ENCODE results near the gene CECR2. TPM values are rescaled to one million over a fixed set of nuclear protein-coding genes. Genes with fewer than 3 reads are reported as not detected.

Gene CECR2
- total RNA-seq, 1 experiment from 2014 or later = 3.6 TPM

- Histone ChIP-seq H3K4me3 (ENCODE audit: low read depth in 2 of 2, low read length in 2 of 2) (no peak overlapping the region), H3K27me3 (ENCODE audit: control insufficient read depth, insufficient read depth, low read length) (no peaks in the 10 kb centered on the region), H3K9me3 (ENCODE audit: control insufficient read depth, insufficient read depth, low read depth, low read length) (no peaks in the 10 kb centered on the region), H3K27ac (ENCODE audit: low read length) (no peak overlapping the region), H3K4me1 (ENCODE audit: control insufficient read depth, insufficient read depth, low read length) (no peaks in the 10 kb centered on the region), H3K36me3 (ENCODE audit: control insufficient read depth, insufficient read depth, low read length) (no peaks in the 10 kb centered on the region)
- no peak for DNase-seq (ENCODE audit: low read depth, low spot score)
- POLR2A ChIA-PET = interaction anchor here (0.6 to 0.8 kb wide), 2 partner anchors 13 to 85 kb away, joined by 3 to 5 read pairs; no protein-coding TSS in a partner anchor
- intact Hi-C loops (cut with micrococcal nuclease; ENCODE audit: unreplicated experiment) = no loop called here
- BruUV-seq (replicated peaks) = no TSS peak
- TF ChIP-seq POLR2AphosphoS5 (IDR thresholded peaks at IDR 0.05; ENCODE audit: low read depth, low read length) = no peak
- no peak for TF ChIP-seq CTCF (IDR thresholded peaks at IDR 0.05)
- TF ChIP-seq SIN3A (IDR thresholded peaks at IDR 0.05; ENCODE audit: borderline replicate concordance, insufficient read depth, low read depth, low read length) = no peak
- no peak for TF ChIP-seq TCF7L2 (IDR thresholded peaks at IDR 0.05; ENCODE audit: low read depth, low read length)
- TF ChIP-seq REST (IDR thresholded peaks at IDR 0.05; ENCODE audit: insufficient read depth in 1 of 2, low read depth in 2 of 2, low read length in 1 of 2) = no peak
- no peak for ATAC-seq
- in situ Hi-C loops (cut with HindIII; ENCODE audit: low pct_unique_long_range_greater_than_20kb, low sequenced_read_pairs) = no loop called here
- CTCF ChIA-PET = no interaction called here
Observed at GRCh38 chr22:17410576-17410975, 41.3 kb downstream of the CECR2 start.

GRCh38 chr22:17411213-17411612, 42.0 kb downstream of the CECR2 start:
- H3K27ac ChIP-seq (ENCODE audit: low read length) = no peak overlapping the region
- ATAC-seq (no peak), DNase-seq (ENCODE audit: low read depth, low spot score) (no peak)
- no peaks in the 10 kb centered on the region for H3K36me3 ChIP-seq (ENCODE audit: control insufficient read depth, insufficient read depth, low read length)
- TF ChIP-seq SIN3A (IDR thresholded peaks at IDR 0.05; ENCODE audit: borderline replicate concordance, insufficient read depth, low read depth, low read length) (no peak), TCF7L2 (IDR thresholded peaks at IDR 0.05; ENCODE audit: low read depth, low read length) (no peak), POLR2AphosphoS5 (IDR thresholded peaks at IDR 0.05; ENCODE audit: low read depth, low read length) (no peak), CTCF (IDR thresholded peaks at IDR 0.05) (no peak)
- intact Hi-C loops (cut with micrococcal nuclease; ENCODE audit: unreplicated experiment) = no loop called here
- ChIA-PET CTCF (no interaction called here), POLR2A (interaction anchor here (0.6 kb wide), 1 partner anchor 14 kb away, joined by 5 read pairs; no protein-coding TSS in a partner anchor)
- no peaks in the 10 kb centered on the region for H3K4me1 ChIP-seq (ENCODE audit: control insufficient read depth, insufficient read depth, low read length)
- in situ Hi-C loops (cut with HindIII; ENCODE audit: low pct_unique_long_range_greater_than_20kb, low sequenced_read_pairs) = no loop called here
- BruUV-seq (replicated peaks) = no TSS peak
- H3K9me3 ChIP-seq (ENCODE audit: control insufficient read depth, insufficient read depth, low read depth, low read length) = no peaks in the 10 kb centered on the region
- H3K4me3 ChIP-seq (ENCODE audit: low read depth in 2 of 2, low read length in 2 of 2) = no peak overlapping the region
- no peaks in the 10 kb centered on the region for H3K27me3 ChIP-seq (ENCODE audit: control insufficient read depth, insufficient read depth, low read length)
